ENCODE measurements around the gene ZSWIM5. TPM values are rescaled to one million over a fixed set of nuclear protein-coding genes. Genes with fewer than 3 reads are reported as not detected.
A peak's percentile ranks its signal among the peaks of the same experiment; 100 is the strongest.

ZSWIM5 gene
- total RNA-seq, 1 donor from 2014 or later: 0.79 TPM

- Histone ChIP-seq H3K79me2 (ENCODE audit: insufficient read depth, low read length) (peaks cover 44% of the 10 kb centered on the region), H2AFZ (ENCODE audit: low read depth, low read length) (no peak overlapping the region), H3K9me3 (ENCODE audit: insufficient read depth, low read depth, low read length) (no peaks in the 10 kb centered on the region), H3K27ac (ENCODE audit: low read depth, low read length) (no peak overlapping the region), H3K27me3 (ENCODE audit: insufficient read depth, low read length) (no peaks in the 10 kb centered on the region), H3K9ac (ENCODE audit: low read length) (peak overlapping the region; percentile 82), H3K4me1 (ENCODE audit: insufficient read depth, low read length) (peaks cover 22% of the 10 kb centered on the region), H3K4me3 (ENCODE audit: insufficient read depth, low read depth, low read length) (peak overlapping the region; percentile 70), H3K36me3 (ENCODE audit: insufficient read depth, low read length) (peaks cover 36% of the 10 kb centered on the region), H4K20me1 (ENCODE audit: insufficient read depth, low read length) (peaks cover 26% of the 10 kb centered on the region), H3K4me2 (ENCODE audit: low read length) (peak overlapping the region; percentile 96)
- no peak for FAIRE-seq
- Mint-ChIP-seq H3K27ac (ENCODE audit: unreplicated experiment) (peak overlapping the region; percentile 31), H3K27me3 (ENCODE audit: low read depth, unreplicated experiment) (no peaks in the 10 kb centered on the region), H3K4me1 (ENCODE audit: low read depth, unreplicated experiment) (peaks cover 18% of the 10 kb centered on the region), H3K9me3 (ENCODE audit: unreplicated experiment) (peaks cover 2% of the 10 kb centered on the region), H3K36me3 (ENCODE audit: low read depth, unreplicated experiment) (peaks cover 19% of the 10 kb centered on the region), H3K4me3 (ENCODE audit: unreplicated experiment) (peak overlapping the region; percentile 89)
- no peak for DNase-seq (ENCODE audit: low read depth)
- TF ChIP-seq CTCF (IDR thresholded peaks at IDR 0.05; ENCODE audit: insufficient read depth, low read depth, low read length) (no peak), EZH2 (IDR thresholded peaks at IDR 0.05; ENCODE audit: insufficient read depth, low read length) (no peak)
Measured at GRCh38 chr1:45009296-45009865, 197.0 kb downstream of the ZSWIM5 start.

GRCh38 chr1:45008516-45008915, 197.9 kb downstream of the ZSWIM5 start:
- H3K27ac ChIP-seq (ENCODE audit: low read depth, low read length): no peak overlapping the region
- no peak for FAIRE-seq
- H3K4me3 ChIP-seq (ENCODE audit: insufficient read depth, low read depth, low read length): no peak overlapping the region
- TF ChIP-seq CTCF (IDR thresholded peaks at IDR 0.05; ENCODE audit: insufficient read depth, low read depth, low read length): no peak
- TF ChIP-seq EZH2 (IDR thresholded peaks at IDR 0.05; ENCODE audit: insufficient read depth, low read length): no peak
- H3K9me3 ChIP-seq (ENCODE audit: insufficient read depth, low read depth, low read length): no peaks in the 10 kb centered on the region
- Mint-ChIP-seq H3K27ac (ENCODE audit: unreplicated experiment) (no peak overlapping the region), H3K9me3 (ENCODE audit: unreplicated experiment) (peaks cover 2% of the 10 kb centered on the region), H3K4me1 (ENCODE audit: low read depth, unreplicated experiment) (peaks cover 16% of the 10 kb centered on the region), H3K27me3 (ENCODE audit: low read depth, unreplicated experiment) (no peaks in the 10 kb centered on the region), H3K36me3 (ENCODE audit: low read depth, unreplicated experiment) (peaks cover 20% of the 10 kb centered on the region), H3K4me3 (ENCODE audit: unreplicated experiment) (no peak overlapping the region)
- no peak overlapping the region for H3K9ac ChIP-seq (ENCODE audit: low read length)
- H3K27me3 ChIP-seq (ENCODE audit: insufficient read depth, low read length): no peaks in the 10 kb centered on the region
- peaks cover 26% of the 10 kb centered on the region for H4K20me1 ChIP-seq (ENCODE audit: insufficient read depth, low read length)
- H3K4me1 ChIP-seq (ENCODE audit: insufficient read depth, low read length): peaks cover 20% of the 10 kb centered on the region
- DNase-seq (ENCODE audit: low read depth): no peak
- peaks cover 36% of the 10 kb centered on the region for H3K79me2 ChIP-seq (ENCODE audit: insufficient read depth, low read length)
- H3K4me2 ChIP-seq (ENCODE audit: low read length): no peak overlapping the region
- H3K36me3 ChIP-seq (ENCODE audit: insufficient read depth, low read length): peaks cover 37% of the 10 kb centered on the region
- H2AFZ ChIP-seq (ENCODE audit: low read depth, low read length): no peak overlapping the region

GRCh38 chr1:45008076-45008475, 198.3 kb downstream of the ZSWIM5 start:
- Histone ChIP-seq H3K4me3 (ENCODE audit: insufficient read depth, low read depth, low read length) (no peak overlapping the region), H2AFZ (ENCODE audit: low read depth, low read length) (no peak overlapping the region), H4K20me1 (ENCODE audit: insufficient read depth, low read length) (peaks cover 26% of the 10 kb centered on the region), H3K9ac (ENCODE audit: low read length) (no peak overlapping the region), H3K4me2 (ENCODE audit: low read length) (no peak overlapping the region), H3K4me1 (ENCODE audit: insufficient read depth, low read length) (peaks cover 16% of the 10 kb centered on the region), H3K27me3 (ENCODE audit: insufficient read depth, low read length) (no peaks in the 10 kb centered on the region), H3K36me3 (ENCODE audit: insufficient read depth, low read length) (peaks cover 33% of the 10 kb centered on the region), H3K79me2 (ENCODE audit: insufficient read depth, low read length) (peaks cover 31% of the 10 kb centered on the region), H3K27ac (ENCODE audit: low read depth, low read length) (no peak overlapping the region), H3K9me3 (ENCODE audit: insufficient read depth, low read depth, low read length) (no peaks in the 10 kb centered on the region)
- peaks cover 2% of the 10 kb centered on the region for H3K9me3 Mint-ChIP-seq (ENCODE audit: unreplicated experiment)
- no peak overlapping the region for H3K4me3 Mint-ChIP-seq (ENCODE audit: unreplicated experiment)
- H3K27ac Mint-ChIP-seq (ENCODE audit: unreplicated experiment): no peak overlapping the region
- H3K4me1 Mint-ChIP-seq (ENCODE audit: low read depth, unreplicated experiment): peaks cover 15% of the 10 kb centered on the region
- FAIRE-seq (no peak), DNase-seq (ENCODE audit: low read depth) (no peak)
- H3K36me3 Mint-ChIP-seq (ENCODE audit: low read depth, unreplicated experiment): peaks cover 22% of the 10 kb centered on the region
- H3K27me3 Mint-ChIP-seq (ENCODE audit: low read depth, unreplicated experiment): no peaks in the 10 kb centered on the region
- TF ChIP-seq CTCF (IDR thresholded peaks at IDR 0.05; ENCODE audit: insufficient read depth, low read depth, low read length) (no peak), EZH2 (IDR thresholded peaks at IDR 0.05; ENCODE audit: insufficient read depth, low read length) (no peak)

All from astrocyte (in vitro differentiated cells and primary cell).